ENCODE data around the gene CATSPERZ.
"Not testable (repeated sequence)": the region's sequence is repeated elsewhere in the genome, so short reads cannot be mapped to it uniquely, and the experiment has no call there.

Gene CATSPERZ

GRCh38 chr11:64312947-64313346 lies 12.8 kb downstream of the CATSPERZ start:
- H3K4me1 ChIP-seq (ENCODE audit: insufficient read depth, low read length): no peaks in the 10 kb centered on the region
- H3K9ac ChIP-seq (ENCODE audit: low read depth, low read length): no peak overlapping the region
- H3K9me3 ChIP-seq (ENCODE audit: control insufficient read depth, insufficient read depth, low read length): no peaks in the 10 kb centered on the region
- H3K36me3 ChIP-seq (ENCODE audit: insufficient read depth, low read length): no peaks in the 10 kb centered on the region

DNA sequence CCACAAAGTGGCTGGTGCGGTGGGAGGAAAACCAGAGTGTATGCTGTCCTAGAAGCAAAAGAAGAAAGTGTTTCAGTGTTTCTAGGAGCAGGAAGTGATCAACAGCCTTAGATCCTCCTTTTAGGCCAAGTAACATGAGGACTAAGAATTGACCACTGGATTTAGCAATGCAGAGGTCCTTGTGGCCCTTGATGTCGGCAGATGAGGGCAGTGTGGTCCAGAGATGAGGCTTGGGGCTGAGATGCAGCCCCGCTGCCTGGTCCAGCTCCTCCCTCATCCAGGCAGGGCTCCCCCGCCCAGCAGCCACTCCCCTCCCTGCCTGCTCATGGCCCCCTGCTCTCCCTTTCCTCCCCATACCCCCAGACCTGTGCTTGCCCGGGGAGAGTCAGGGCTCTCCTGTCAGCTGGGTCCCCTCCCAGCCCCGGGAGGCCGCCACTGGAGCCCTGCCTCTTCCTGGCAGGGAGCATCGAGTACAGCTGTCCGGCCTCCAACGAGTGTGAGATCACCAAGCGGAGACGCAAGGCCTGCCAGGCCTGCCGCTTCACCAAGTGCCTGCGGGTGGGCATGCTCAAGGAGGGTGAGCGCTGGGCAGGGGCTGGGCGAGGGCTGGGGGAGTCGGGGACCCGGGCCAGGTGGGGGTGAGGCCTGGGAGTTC lies 13.5 kb downstream of the CATSPERZ start:
- H3K4me1 ChIP-seq (ENCODE audit: insufficient read depth, low read length): no peaks in the 10 kb centered on the region
- no peaks in the 10 kb centered on the region for H3K36me3 ChIP-seq (ENCODE audit: insufficient read depth, low read length)
- H3K9me3 ChIP-seq (ENCODE audit: control insufficient read depth, insufficient read depth, low read length): no peaks in the 10 kb centered on the region
- no peak overlapping the region for H3K9ac ChIP-seq (ENCODE audit: low read depth, low read length)

DNA sequence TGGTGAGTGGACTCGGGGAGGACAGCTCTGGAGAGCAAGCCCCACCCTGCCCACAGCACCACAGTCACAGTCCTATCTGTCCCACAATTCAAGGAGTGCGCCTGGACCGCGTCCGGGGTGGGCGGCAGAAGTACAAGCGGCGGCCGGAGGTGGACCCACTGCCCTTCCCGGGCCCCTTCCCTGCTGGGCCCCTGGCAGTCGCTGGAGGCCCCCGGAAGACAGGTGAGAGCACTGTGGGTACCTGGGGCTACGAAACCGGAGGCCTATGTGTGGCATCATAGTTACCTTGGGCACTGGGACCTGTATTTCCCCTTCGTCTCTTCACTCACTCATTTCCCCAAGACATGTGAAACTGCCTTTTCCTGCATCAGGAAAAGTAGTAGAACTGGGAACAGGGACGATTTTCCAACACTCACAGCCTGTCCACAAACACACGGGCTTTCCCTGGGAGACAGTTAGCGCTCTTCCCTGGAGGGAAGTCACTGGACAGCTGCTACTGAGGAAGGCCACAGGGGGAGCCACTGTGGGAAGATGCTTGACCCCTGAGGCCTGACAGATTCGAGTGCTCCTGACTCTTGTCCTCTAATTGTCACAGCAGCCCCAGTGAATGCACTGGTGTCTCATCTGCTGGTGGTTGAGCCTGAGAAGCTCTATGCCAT lies 14.1 kb downstream of the CATSPERZ start:
- H3K36me3 ChIP-seq (ENCODE audit: insufficient read depth, low read length): no peaks in the 10 kb centered on the region
- H3K9me3 ChIP-seq (ENCODE audit: control insufficient read depth, insufficient read depth, low read length): no peaks in the 10 kb centered on the region
- no peak overlapping the region for H3K9ac ChIP-seq (ENCODE audit: low read depth, low read length)
- H3K4me1 ChIP-seq (ENCODE audit: insufficient read depth, low read length): no peaks in the 10 kb centered on the region

- no peaks in the 10 kb centered on the region for H3K4me1 ChIP-seq (ENCODE audit: insufficient read depth, low read length)
- no peak overlapping the region for H3K9ac ChIP-seq (ENCODE audit: low read depth, low read length)
- no peaks in the 10 kb centered on the region for H3K36me3 ChIP-seq (ENCODE audit: insufficient read depth, low read length)
- no peaks in the 10 kb centered on the region for H3K9me3 ChIP-seq (ENCODE audit: control insufficient read depth, insufficient read depth, low read length)
Measured at GRCh38 chr11:64314805-64315561, 14.8 kb downstream of the CATSPERZ start.

DNA sequence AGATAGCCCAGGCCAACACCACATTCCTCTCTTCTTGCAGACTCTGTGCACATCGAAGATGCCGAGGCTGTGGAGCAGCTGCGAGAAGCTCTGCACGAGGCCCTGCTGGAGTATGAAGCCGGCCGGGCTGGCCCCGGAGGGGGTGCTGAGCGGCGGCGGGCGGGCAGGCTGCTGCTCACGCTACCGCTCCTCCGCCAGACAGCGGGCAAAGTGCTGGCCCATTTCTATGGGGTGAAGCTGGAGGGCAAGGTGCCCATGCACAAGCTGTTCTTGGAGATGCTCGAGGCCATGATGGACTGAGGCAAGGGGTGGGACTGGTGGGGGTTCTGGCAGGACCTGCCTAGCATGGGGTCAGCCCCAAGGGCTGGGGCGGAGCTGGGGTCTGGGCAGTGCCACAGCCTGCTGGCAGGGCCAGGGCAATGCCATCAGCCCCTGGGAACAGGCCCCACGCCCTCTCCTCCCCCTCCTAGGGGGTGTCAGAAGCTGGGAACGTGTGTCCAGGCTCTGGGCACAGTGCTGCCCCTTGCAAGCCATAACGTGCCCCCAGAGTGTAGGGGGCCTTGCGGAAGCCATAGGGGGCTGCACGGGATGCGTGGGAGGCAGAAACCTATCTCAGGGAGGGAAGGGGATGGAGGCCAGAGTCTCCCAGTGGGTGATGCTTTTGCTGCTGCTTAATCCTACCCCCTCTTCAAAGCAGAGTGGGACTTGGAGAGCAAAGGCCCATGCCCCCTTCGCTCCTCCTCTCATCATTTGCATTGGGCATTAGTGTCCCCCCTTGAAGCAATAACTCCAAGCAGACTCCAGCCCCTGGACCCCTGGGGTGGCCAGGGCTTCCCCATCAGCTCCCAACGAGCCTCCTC lies 15.7 kb downstream of the CATSPERZ start:
- H3K4me1 ChIP-seq (ENCODE audit: insufficient read depth, low read length); H3K9ac ChIP-seq (ENCODE audit: low read depth, low read length); H3K36me3 ChIP-seq (ENCODE audit: insufficient read depth, low read length); H3K9me3 ChIP-seq (ENCODE audit: control insufficient read depth, insufficient read depth, low read length): not testable (repeated sequence)

- no peaks in the 10 kb centered on the region for H3K36me3 ChIP-seq (ENCODE audit: insufficient read depth, low read length)
- no peaks in the 10 kb centered on the region for H3K9me3 ChIP-seq (ENCODE audit: control insufficient read depth, insufficient read depth, low read length)
- peak overlapping the region; percentile 81 for H3K9ac ChIP-seq (ENCODE audit: low read depth, low read length)
- no peaks in the 10 kb centered on the region for H3K4me1 ChIP-seq (ENCODE audit: insufficient read depth, low read length)
Measured at GRCh38 chr11:64316672-64317324, 16.6 kb downstream of the CATSPERZ start.

GRCh38 chr11:64317325-64317960 lies 17.3 kb downstream of the CATSPERZ start, which contains the start of gene TRMT112:
Gene TRMT112, minus strand, starts transcription at chr11:64317559. Its CDS starts 33 bp downstream, at chr11:64317526.
- H3K9ac ChIP-seq (ENCODE audit: low read depth, low read length): peak within 1 kb of the TSS; percentile 81
- peaks cover 1% of the 10 kb centered on the region; the same call in 1 of the 2 replicates for H3K4me1 ChIP-seq (ENCODE audit: insufficient read depth, low read length)
- no peaks in the 10 kb centered on the region for H3K9me3 ChIP-seq (ENCODE audit: control insufficient read depth, insufficient read depth, low read length)
- peaks cover 4% of the 10 kb centered on the region; the same call in 1 of the 2 replicates for H3K36me3 ChIP-seq (ENCODE audit: insufficient read depth, low read length)

- Histone ChIP-seq H3K9me3 (ENCODE audit: control insufficient read depth, insufficient read depth, low read length) (no peaks in the 10 kb centered on the region), H3K4me1 (ENCODE audit: insufficient read depth, low read length) (peaks cover 8% of the 10 kb centered on the region; the same call in 1 of the 2 replicates), H3K36me3 (ENCODE audit: insufficient read depth, low read length) (peaks cover 4% of the 10 kb centered on the region; the same call in 1 of the 2 replicates), H3K9ac (ENCODE audit: low read depth, low read length) (peak within 1 kb of the TSS; percentile 81)
Measured at GRCh38 chr11:64317961-64318765, 18.0 kb downstream of the CATSPERZ start, which contains the start of gene PRDX5. Gene PRDX5, plus strand, starts transcription at chr11:64318121. Its CDS starts 95 bp downstream, at chr11:64318216.

GRCh38 chr11:64318766-64319761 lies 18.9 kb downstream of the CATSPERZ start:
- peaks cover 4% of the 10 kb centered on the region; the same call in 1 of the 2 replicates for H3K36me3 ChIP-seq (ENCODE audit: insufficient read depth, low read length)
- peaks cover 13% of the 10 kb centered on the region; the same call in 1 of the 2 replicates for H3K4me1 ChIP-seq (ENCODE audit: insufficient read depth, low read length)
- H3K9ac ChIP-seq (ENCODE audit: low read depth, low read length): peak overlapping the region; percentile 81; the same call in 1 of the 2 replicates
- no peaks in the 10 kb centered on the region for H3K9me3 ChIP-seq (ENCODE audit: control insufficient read depth, insufficient read depth, low read length)

- peaks cover 13% of the 10 kb centered on the region; the same call in 1 of the 2 replicates for H3K4me1 ChIP-seq (ENCODE audit: insufficient read depth, low read length)
- peaks cover 4% of the 10 kb centered on the region; the same call in 1 of the 2 replicates for H3K36me3 ChIP-seq (ENCODE audit: insufficient read depth, low read length)
- no peaks in the 10 kb centered on the region for H3K9me3 ChIP-seq (ENCODE audit: control insufficient read depth, insufficient read depth, low read length)
- H3K9ac ChIP-seq (ENCODE audit: low read depth, low read length): no peak overlapping the region
Measured at GRCh38 chr11:64320556-64320955, 20.4 kb downstream of the CATSPERZ start.

- Histone ChIP-seq H3K36me3 (ENCODE audit: insufficient read depth, low read length) (peaks cover 4% of the 10 kb centered on the region; the same call in 1 of the 2 replicates), H3K9ac (ENCODE audit: low read depth, low read length) (no peak overlapping the region), H3K4me1 (ENCODE audit: insufficient read depth, low read length) (peaks cover 13% of the 10 kb centered on the region; the same call in 1 of the 2 replicates), H3K9me3 (ENCODE audit: control insufficient read depth, insufficient read depth, low read length) (no peaks in the 10 kb centered on the region)
Measured at GRCh38 chr11:64321026-64321425, 20.9 kb downstream of the CATSPERZ start.
